GM12865 (cell line): ENCODE measurements around the gene TTLL4.
A peak's percentile ranks its signal among the peaks of the same experiment; 100 is the strongest.
"Not testable (repeated sequence)": the region's sequence is repeated elsewhere in the genome, so short reads cannot be mapped to it uniquely, and the experiment has no call there.

Experiments used
- DNase-seq: peaks from one replicate; pipeline ENCODE4 v3.0.0; 2010; ENCODE audit warnings: low read depth
- H3K4me3 ChIP-seq: 2 replicates; pipeline ENCODE4 v1.5.1; 2011; ENCODE audit warnings: mild to moderate bottlenecking, low read depth, low read length, control low read depth
- CTCF ChIP-seq: IDR thresholded peaks from 2 replicates; pipeline ENCODE4 v1.5.1; 2011; ENCODE audit warnings: low read length, control low read depth, low read depth, inconsistent platforms; ENCODE audit not compliant: insufficient read depth; ENCODE audit errors: missing control alignments

Gene TTLL4

DNA sequence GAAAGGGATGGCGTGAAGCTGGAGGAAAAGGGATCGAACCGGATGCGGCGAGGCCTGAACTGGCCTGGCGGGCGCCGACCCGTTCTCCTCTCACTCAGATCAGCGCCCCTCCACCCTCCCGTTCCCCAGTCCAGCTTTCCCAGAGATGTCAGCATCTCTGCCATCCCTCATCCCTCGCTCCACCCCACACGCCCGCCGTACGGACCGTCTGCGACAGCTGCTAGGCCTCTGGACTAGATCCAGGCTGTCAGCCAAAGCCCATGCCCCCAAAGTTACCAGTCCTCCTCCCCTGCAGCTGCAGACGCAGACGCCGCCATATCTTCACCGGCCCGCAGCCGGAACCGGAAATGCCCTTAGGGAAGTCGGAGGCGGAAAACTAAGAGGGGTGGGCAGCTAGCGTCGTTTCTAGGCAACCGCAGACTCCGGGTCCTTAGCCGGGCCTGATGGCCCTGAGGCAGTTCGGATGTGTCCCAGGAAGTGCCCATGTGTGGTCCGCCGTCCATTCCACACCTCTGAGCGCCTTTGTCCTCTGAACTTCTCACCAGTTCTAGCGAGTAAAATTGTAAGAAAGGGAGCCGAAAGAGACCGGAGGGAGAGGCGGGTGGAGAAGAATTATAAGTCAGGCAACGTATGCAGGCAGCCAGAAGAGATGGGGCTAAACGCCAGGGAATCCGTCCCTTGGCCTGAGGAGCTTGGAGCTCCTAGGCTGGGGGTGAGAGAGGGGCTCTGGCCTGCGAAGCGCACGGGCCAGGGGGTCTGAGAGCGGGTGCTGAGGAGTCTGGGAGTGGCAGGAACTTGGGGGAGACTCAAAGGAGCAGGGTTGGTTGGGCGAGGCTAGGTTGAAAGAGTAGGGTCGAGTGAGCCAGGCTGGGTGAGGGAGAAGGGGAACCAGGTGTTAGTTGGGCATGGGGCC, 38.7 kb upstream of the TTLL4 start, which contains the start of the genes RNF25 and STK36:
TSS of gene RNF25 (minus strand) at position 349 of the 913 bp plus-strand sequence. CDS start at position 317, 32 bp downstream.
TSS of gene STK36 (plus strand) at position 433 of the 913 bp plus-strand sequence. CDS start 744 bp downstream, outside the sequence.
- TF ChIP-seq CTCF, result no peak
- peak; percentile 90 for DNase-seq
- peak within 1 kb of the TSS; percentile 91 for H3K4me3 ChIP-seq

DNA sequence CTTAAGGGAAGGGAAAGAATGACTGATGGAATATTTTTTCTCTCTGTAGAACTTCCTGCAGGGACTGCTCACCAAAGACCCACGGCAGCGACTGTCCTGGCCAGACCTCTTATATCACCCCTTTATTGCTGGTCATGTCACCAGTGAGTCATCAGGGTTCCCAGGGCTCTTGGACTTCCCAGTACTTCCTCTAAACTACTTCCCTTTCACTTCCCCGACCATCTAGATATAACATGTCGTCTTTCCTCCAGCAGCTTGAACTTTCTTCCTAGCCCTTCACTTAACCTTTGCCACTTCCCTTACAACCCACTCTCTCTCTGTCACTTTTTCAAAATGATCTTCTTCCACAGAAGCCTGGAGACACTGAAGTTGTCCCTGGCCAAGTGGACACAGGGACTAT, 31.5 kb upstream of the TTLL4 start:
- no peak overlapping the region for H3K4me3 ChIP-seq
- TF ChIP-seq CTCF, result no peak
- no peak for DNase-seq

DNA sequence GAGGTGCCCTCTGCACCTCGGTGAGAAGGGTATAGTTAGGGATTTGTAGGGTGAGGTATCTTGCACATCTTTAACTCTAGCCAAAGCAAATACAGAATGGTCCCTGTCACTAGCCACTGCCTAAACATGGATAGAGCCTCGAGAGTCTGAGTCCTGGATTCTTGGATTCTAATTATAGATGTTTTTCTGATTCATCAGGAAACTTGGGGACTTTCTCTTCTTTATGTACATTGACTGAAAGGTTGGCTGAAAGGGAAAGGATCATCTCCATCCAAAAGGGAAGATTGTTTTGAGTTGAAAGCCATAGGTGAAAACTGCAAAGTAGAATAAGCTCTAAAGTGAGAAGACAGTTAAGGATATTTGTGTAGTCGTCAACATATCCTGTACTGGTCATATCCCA, 30.6 kb upstream of the TTLL4 start:
- no peak for TF ChIP-seq CTCF
- no peak overlapping the region for H3K4me3 ChIP-seq
- DNase-seq, result no peak

DNA sequence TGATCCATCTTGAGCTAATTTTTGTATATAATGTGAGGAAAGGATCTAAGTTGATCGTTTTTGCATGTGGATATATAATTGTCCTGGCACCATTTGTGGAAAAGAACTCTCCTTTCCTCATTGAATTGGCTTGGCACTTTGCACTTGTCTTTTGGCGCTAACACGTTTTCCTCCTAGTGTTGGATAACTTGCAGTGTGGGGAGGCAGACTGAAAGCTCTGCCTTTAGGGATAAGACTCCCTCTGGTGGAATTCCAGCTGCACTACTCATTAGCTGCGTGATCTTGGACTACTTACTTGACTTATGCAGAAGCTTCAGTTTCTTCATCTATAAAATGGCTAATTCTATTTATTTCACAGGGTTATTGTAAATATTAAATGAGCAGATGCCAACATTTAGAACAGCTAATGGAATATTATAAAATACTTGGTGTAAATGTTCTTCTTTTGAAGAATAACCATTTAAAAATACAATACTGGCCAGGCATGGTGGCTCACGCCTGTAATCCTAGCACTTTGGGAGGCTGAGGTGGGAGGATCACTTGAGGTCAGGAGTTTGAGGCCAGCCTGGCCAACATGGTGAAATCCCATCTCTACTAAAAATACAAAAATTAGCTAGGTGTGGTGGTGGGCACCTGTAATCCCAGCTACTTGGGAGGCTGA, 23.1 kb upstream of the TTLL4 start:
- TF ChIP-seq CTCF, result peak; percentile 53
- H3K4me3 ChIP-seq, result not testable (repeated sequence)
- DNase-seq, result peak; percentile 61

- no peak for DNase-seq
- no peak for TF ChIP-seq CTCF
- H3K4me3 ChIP-seq, result no peak overlapping the region
Observed at GRCh38 chr2:218691234-218691633, 19.4 kb upstream of the TTLL4 start.

- TF ChIP-seq CTCF, result no peak
- no peak for DNase-seq
- no peak overlapping the region for H3K4me3 ChIP-seq
Observed at GRCh38 chr2:218694405-218695145, 16.1 kb upstream of the TTLL4 start.
